OCI-LY1 (cell line): ENCODE results near the gene SLC26A9.

Experiments
- EZH2 ChIP-seq: fragments of 200-600 bp; sonication (generic), shearing (Covaris generic); IDR thresholded peaks from 2 replicates; pipeline ENCODE4 v1.8.0; 2017; ENCODE audit warnings: borderline replicate concordance, mixed run types, mild to moderate bottlenecking, antibody characterized with exemption, low read length, moderate library complexity, mixed read lengths
- TF ChIP-seq, protein P1 (sequence below): fragments of 200-600 bp; sonication (generic), shearing (Covaris generic); IDR thresholded peaks from 2 replicates; pipeline ENCODE4 v1.5.1; 2017; ENCODE audit warnings: mild to moderate bottlenecking, antibody characterized with exemption, low read length, moderate library complexity, mixed read lengths

DNA sequence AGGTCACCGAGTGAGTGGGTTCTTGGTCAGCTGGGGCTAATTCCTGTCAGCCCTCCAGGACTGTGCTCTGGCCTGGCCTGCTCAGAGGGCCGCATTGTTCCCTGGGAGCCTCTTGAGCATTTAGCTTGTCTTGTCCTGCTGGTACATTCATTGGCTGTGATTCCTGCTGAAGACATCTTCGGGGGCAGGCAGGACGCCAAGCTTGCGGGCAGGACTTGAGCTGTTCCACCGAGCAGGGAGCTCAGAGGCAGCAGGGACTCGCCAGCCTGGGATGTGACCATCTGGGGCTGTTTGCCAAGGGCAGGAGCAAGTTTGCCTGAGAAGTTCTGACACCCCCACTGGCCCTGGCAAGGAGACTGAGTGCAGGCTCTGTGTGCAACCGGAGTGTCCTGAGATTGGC lies 7.0 kb upstream of the SLC26A9 start:
- TF ChIP-seq, protein P1, sequence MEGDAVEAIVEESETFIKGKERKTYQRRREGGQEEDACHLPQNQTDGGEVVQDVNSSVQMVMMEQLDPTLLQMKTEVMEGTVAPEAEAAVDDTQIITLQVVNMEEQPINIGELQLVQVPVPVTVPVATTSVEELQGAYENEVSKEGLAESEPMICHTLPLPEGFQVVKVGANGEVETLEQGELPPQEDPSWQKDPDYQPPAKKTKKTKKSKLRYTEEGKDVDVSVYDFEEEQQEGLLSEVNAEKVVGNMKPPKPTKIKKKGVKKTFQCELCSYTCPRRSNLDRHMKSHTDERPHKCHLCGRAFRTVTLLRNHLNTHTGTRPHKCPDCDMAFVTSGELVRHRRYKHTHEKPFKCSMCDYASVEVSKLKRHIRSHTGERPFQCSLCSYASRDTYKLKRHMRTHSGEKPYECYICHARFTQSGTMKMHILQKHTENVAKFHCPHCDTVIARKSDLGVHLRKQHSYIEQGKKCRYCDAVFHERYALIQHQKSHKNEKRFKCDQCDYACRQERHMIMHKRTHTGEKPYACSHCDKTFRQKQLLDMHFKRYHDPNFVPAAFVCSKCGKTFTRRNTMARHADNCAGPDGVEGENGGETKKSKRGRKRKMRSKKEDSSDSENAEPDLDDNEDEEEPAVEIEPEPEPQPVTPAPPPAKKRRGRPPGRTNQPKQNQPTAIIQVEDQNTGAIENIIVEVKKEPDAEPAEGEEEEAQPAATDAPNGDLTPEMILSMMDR, result no peak
- TF ChIP-seq EZH2, result no peak
